GM12865 (cell line): ENCODE measurements around the gene DRAXIN.

Experiments used
- DNase-seq: peaks from one replicate; pipeline ENCODE4 v3.0.0; 2010; ENCODE audit warnings: low read depth
- H3K4me3 ChIP-seq: 2 replicates; pipeline ENCODE4 v1.5.1; 2011; ENCODE audit warnings: mild to moderate bottlenecking, low read depth, low read length, control low read depth
- TF ChIP-seq, protein P1 (sequence below): IDR thresholded peaks from 2 replicates; pipeline ENCODE4 v1.5.1; 2011; ENCODE audit warnings: low read length, control low read depth, low read depth, inconsistent platforms; ENCODE audit not compliant: insufficient read depth; ENCODE audit errors: missing control alignments

Gene DRAXIN

DNA sequence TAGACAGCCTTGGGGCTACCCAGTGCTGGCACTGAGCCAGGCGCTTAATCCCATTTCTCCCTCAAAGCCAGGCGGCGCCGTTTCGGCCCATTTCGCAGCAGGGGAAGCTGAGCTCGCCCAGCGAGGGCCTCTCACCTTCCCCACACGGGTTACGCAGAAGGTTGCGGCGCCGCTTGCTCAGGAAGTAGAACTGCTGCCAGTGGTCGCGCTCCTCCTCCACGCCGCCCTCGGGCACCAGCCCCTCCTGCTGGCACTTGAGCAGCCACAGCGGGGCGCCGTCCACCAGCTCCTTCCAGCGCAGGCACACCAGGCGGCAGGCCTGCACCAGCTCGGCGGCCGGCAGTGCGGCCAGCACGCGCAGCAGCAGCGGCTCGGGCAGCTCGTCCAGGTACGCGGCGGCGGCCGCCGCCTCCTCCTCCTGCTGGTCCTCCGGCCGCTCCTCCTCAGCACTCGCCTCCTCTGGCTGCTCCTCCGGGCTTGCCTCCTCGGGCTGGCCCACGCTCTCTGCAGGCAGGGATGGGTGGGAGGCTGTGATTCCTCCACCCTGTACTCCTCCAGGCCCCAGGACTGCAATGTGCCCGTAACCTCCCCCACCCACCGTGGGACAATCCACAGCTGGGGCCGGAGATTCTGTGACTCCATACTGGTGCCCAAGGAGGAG is 41.0 kb upstream of the DRAXIN start:
- peak; percentile 85 for DNase-seq
- H3K4me3 ChIP-seq = no peak overlapping the region
- TF ChIP-seq, protein P1, sequence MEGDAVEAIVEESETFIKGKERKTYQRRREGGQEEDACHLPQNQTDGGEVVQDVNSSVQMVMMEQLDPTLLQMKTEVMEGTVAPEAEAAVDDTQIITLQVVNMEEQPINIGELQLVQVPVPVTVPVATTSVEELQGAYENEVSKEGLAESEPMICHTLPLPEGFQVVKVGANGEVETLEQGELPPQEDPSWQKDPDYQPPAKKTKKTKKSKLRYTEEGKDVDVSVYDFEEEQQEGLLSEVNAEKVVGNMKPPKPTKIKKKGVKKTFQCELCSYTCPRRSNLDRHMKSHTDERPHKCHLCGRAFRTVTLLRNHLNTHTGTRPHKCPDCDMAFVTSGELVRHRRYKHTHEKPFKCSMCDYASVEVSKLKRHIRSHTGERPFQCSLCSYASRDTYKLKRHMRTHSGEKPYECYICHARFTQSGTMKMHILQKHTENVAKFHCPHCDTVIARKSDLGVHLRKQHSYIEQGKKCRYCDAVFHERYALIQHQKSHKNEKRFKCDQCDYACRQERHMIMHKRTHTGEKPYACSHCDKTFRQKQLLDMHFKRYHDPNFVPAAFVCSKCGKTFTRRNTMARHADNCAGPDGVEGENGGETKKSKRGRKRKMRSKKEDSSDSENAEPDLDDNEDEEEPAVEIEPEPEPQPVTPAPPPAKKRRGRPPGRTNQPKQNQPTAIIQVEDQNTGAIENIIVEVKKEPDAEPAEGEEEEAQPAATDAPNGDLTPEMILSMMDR = peak; percentile 74

DNA sequence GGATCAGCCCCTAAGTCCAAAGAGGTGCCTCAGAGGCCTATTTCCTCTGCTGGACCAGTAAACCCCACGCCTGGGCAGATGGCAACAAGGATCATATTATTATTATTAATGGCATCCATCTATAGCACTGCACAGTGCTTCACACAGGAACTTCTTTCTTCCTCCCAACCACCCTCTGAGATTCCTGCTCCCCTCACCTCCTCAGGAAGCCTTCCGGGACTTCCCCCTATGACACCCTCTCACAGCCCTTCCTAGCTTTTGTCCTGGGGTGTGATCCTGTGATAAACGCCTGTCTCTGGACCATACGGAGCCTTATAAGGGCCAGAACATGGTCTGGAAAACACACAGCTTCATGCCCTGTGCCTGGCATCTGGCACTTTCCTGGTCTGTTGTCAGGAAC is 40.5 kb upstream of the DRAXIN start:
- H3K4me3 ChIP-seq = no peak overlapping the region
- TF ChIP-seq, protein P1 = no peak
- no peak for DNase-seq

DNA sequence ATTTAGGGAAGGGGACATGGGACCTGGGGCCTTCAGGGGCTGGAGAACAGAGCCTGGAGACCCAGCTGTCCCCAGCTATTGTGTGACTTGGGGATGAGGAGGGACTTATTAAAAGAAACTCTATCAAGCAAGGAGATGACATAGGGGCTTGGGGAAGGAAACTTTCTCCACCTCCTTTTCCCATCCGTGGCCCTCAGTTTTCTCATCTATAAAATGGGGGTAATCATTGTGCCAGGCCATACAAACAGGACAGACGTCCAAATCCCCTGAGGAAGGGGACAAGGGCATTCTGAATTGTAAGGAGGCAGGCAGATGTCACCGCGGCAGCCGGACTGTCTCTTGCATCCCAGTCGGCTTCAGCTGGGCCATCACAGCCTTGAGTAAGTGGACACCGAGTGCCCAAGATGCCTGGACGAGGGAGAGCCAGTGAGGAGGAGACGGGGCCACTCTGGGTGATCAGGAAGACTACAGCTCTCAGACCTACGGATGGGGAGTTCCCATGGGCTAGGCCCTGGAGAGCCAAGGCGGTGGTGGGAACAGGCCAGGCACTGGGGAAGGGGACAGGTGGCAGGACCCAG is 39.2 kb upstream of the DRAXIN start:
- DNase-seq = no peak
- no peak overlapping the region for H3K4me3 ChIP-seq
- TF ChIP-seq, protein P1 = no peak

DNA sequence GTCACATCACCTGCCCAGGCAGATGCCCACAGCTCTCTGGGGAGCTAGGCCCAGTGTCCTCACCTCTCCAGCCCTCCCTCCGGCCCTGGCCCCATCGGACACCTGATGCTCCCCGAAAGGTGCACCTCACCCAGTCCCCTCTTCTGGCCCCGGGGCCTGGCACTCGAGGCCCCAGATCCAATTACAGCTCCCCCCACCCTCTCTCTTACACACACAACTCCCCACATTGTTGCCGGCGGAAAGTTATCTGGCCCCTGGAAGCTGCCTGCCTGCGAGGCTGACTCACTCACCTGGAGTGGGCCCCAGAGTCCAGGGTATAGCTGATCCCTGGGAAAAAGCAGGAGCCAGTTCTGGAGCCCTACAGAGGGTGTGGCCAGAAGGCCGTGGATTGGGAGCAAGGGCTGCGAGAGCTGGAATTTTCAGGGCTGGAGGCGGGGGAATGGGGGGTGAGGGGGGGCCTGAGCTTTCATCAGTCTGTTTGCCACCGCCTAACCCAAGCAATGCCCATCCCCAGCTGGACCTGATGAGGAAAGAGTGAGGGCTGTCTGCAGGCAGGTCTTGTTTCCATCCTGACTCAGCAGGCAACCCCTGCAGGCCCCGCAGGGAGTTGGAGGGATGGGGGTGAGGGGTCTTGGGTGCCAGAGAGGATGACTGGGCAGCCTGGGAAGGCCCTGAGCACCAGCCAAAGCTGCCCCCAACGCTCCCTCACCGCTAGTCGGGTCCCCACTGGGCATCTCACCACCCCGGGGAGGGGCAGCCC is 38.2 kb upstream of the DRAXIN start:
- no peak for DNase-seq
- no peak overlapping the region for H3K4me3 ChIP-seq
- TF ChIP-seq, protein P1 = no peak

DNA sequence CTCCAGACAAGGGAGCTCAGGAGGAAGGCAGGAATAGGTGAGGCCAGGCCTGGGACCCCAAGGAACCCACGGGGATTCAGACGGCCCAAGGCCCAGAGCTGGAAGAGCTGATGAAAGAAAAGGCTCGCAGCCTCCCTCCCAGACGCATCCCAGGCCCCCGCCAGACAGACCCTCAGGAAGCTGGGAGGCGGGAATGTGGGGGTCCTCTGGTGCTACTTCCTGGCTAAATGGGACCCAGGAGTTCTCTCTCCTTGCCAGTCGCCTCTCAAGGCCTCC is 37.7 kb upstream of the DRAXIN start:
- no peak for DNase-seq
- TF ChIP-seq, protein P1 = no peak
- no peak overlapping the region for H3K4me3 ChIP-seq

DNA sequence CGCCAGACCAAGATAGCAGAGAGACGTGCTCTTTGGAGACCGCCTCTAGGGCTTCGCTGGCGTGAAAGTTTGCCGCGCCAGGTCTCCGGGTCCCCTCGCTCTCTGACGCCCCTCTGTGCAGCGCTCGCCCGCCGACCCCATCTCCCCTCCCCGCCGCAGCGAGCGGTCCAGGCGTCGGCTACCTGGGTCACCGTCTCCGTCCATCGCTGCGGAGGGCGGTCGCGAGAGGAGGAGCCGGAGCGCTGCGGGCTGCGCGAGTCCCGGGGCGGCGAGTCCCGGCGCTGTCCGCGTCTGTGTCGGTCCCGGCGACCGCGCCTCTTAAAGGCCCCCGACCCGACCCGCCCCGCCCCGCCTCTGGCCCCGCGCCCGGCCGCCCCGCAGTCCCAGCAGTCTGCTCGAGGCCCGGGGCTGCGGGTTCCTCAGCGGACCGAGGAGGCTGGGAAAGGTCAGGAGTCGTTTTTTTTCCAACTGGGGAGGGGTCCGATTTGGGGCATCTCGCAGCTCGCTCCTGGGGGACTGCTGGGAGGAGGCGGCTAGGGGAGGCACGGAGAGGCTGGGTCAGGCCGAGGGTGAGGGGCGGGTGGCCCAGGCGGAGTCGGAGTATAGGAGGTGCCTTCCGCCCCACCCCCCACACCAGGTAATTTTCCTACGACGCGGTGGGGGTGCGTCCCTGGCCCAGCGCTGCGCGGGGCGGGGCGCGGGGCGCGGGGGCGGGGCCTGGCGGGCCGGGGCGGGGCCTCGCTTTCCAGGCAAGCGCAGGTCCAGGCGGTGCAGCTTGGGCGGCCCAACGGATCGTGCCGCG is 37.2 kb upstream of the DRAXIN start, which contains the start of the genes FBXO2 and FBXO44:
TSS of gene FBXO2 (minus strand) at position 293 of the 802 bp plus-strand sequence. CDS start at position 204, 89 bp downstream.
TSS of gene FBXO44 (plus strand) at position 741 of the 802 bp plus-strand sequence. CDS start 959 bp downstream, outside the sequence.
- TF ChIP-seq, protein P1 = no peak
- H3K4me3 ChIP-seq = peak within 1 kb of the TSS; percentile 74
- peak; percentile 56 for DNase-seq
